MM.1S (cell line): ENCODE results near the gene SARS2.

ENCODE experiments used
- EZH2 ChIP-seq: fragments of 300-600 bp; sonication (generic); optimal IDR thresholded peaks from 2 replicates; pipeline ENCODE3; 2017; ENCODE audit warnings: low read depth, mild to moderate bottlenecking, antibody characterized with exemption, low read length, mixed read lengths
- TF ChIP-seq, protein P1 (sequence below): fragments of 300-600 bp; sonication (generic); IDR thresholded peaks from 2 replicates; pipeline ENCODE4 v1.5.1; 2016; ENCODE audit warnings: antibody characterized with exemption, low read length, mixed read lengths

DNA sequence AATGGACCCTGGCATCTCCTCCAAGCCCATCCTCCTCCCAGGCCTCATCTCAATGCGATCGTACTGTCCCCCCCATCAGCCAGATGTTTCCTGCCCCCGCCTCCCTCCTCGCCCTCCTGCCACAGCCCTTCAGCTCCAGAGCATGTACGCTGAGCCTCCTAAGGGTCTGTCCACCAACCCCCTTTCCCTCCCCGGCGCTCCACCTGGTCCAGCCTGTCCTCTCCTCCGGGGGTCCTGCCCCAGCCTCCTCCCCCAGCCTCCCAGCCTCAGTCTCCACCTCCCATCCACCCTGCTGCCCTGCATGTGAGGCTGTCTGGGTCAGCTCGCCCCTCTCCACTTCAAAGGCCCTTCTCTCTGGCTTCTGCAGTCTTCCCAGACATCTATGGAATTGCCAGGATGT is 35.6 kb downstream of the SARS2 start:
- TF ChIP-seq EZH2: no peak
- TF ChIP-seq, protein P1, sequence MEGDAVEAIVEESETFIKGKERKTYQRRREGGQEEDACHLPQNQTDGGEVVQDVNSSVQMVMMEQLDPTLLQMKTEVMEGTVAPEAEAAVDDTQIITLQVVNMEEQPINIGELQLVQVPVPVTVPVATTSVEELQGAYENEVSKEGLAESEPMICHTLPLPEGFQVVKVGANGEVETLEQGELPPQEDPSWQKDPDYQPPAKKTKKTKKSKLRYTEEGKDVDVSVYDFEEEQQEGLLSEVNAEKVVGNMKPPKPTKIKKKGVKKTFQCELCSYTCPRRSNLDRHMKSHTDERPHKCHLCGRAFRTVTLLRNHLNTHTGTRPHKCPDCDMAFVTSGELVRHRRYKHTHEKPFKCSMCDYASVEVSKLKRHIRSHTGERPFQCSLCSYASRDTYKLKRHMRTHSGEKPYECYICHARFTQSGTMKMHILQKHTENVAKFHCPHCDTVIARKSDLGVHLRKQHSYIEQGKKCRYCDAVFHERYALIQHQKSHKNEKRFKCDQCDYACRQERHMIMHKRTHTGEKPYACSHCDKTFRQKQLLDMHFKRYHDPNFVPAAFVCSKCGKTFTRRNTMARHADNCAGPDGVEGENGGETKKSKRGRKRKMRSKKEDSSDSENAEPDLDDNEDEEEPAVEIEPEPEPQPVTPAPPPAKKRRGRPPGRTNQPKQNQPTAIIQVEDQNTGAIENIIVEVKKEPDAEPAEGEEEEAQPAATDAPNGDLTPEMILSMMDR: no peak
